Measurements from ENCODE around the gene RNASE13. TPM values are rescaled to one million over a fixed set of nuclear protein-coding genes. Genes with fewer than 3 reads are reported as not detected.
A peak's percentile ranks its signal among the peaks of the same experiment; 100 is the strongest.

Gene RNASE13
- total RNA-seq, 1 experiment from 2014 or later: 0.15 TPM

DNA sequence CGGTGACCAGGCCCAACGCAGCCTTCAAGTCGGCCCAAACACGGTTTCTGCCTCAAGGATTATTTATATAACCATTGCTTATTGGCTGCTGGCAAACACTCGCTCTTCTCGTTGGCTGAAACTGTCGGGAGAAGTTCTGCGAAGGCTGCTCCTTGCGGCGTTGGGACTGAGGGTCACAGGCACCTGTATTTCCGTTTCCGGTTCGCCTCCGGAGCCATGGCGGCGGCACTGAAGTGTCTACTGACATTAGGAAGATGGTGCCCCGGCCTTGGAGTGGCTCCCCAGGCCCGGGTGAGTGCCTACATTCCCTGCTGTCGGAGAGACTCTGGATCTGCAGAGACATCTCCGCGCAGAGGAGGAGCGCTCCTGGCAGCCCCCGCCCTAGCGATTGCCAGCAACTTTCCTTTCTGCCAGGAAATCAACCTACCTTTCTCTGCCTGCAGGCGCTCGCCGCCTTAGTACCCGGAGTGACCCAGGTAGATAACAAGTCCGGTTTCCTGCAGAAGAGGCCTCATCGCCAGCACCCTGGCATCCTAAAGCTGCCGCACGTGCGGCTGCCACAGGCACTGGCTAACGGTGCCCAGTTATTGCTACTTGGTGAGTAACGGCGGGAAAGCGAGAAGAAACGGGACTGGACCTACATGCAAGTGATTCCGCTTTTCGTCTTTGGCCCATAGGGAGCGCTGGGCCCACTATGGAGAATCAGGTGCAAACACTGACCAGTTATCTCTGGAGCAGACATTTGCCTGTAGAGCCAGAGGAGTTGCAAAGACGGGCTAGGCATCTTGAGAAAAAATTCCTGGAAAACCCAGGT is 44.6 kb downstream of the RNASE13 start, which contains the start of gene METTL17 (continued):
- peak; percentile 97 for TF ChIP-seq SP1 (IDR thresholded peaks at IDR 0.05; ENCODE audit: low read depth)
- no peak for TF ChIP-seq EZH2 (IDR thresholded peaks at IDR 0.05)
- 0 out of 2 replicates have a peak, but pooled peaks have one; percentile 29 for TF ChIP-seq CBX3 (IDR thresholded peaks at IDR 0.05; ENCODE audit: low read depth)
- TF ChIP-seq EGR1 (IDR thresholded peaks at IDR 0.05; ENCODE audit: low read depth): peak; percentile 50
- TF ChIP-seq, protein P1, sequence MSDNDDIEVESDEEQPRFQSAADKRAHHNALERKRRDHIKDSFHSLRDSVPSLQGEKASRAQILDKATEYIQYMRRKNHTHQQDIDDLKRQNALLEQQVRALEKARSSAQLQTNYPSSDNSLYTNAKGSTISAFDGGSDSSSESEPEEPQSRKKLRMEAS (IDR thresholded peaks at IDR 0.05): 0 out of 2 replicates have a peak, but pooled peaks have one; percentile 55

DNA sequence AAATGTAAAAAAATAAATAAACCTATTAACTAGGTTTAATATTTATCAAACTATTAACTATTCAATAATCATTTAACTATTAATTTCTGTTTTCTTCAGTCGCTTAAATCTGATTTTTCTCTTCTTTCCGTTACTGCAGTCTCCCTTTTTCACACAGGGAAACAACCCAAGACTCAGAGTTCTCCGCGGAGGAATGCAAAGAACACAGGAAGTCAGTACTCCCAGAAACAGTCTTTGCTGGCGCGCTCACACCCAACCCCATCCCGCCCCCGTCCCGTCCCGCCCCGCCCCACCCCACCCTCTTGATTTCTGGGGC is 45.2 kb downstream of the RNASE13 start:
- ChIA-PET RAD21 (ENCODE audit: low non-redundant PET in 1 of 2, low total read pairs in 2 of 2, uncharacterized antibody in 2 of 2, unreplicated experiment in 2 of 2) (no interaction called here), POLR2A (interaction anchor here (1.2 kb wide), 1 partner anchor 17 kb away, joined by 3 read pairs; no protein-coding TSS in a partner anchor), CTCF (interaction anchor here (0.6 to 1.6 kb wide), 3 partner anchors 14 to 25 kb away, joined by 3 to 6 read pairs (median 5); no protein-coding TSS in a partner anchor)
- TF ChIP-seq JUND (IDR thresholded peaks at IDR 0.05) (no peak), POLR2AphosphoS5 (IDR thresholded peaks at IDR 0.05; ENCODE audit: low read depth, low read length) (peak; percentile 53)
- no TSS peak for BruUV-seq (replicated peaks)
- Histone ChIP-seq H3K36me3 (ENCODE audit: control insufficient read depth in 1 of 2, insufficient read depth in 2 of 2, low read length in 2 of 2) (peaks cover 21 to 23% of the 10 kb centered on the region in 2 experiments; a peak in 3 of 4 replicates), H3K9me2 (ENCODE audit: insufficient read depth) (no peaks in the 10 kb centered on the region), H3K4me3 (replicated peaks in 1 of 2; ENCODE audit: low read depth in 1 of 2, low read length in 2 of 2) (peak overlapping the region; percentile 43 to 69), H2AFZ (ENCODE audit: low read depth, low read length, poor library complexity, severe bottlenecking) (no peak overlapping the region), H4K20me1 (ENCODE audit: insufficient read depth) (no peaks in the 10 kb centered on the region), H3K4me1 (ENCODE audit: control insufficient read depth in 1 of 2, insufficient read depth in 2 of 2, low read length in 2 of 2) (peaks cover 15 to 32% of the 10 kb centered on the region in 2 experiments), H3K9ac (ENCODE audit: low read length) (peak overlapping the region; percentile 36; the same call in 1 of the 2 replicates), H3K79me2 (ENCODE audit: insufficient read depth, low read length) (peaks cover 32% of the 10 kb centered on the region), H3K4me2 (ENCODE audit: low read length) (peak overlapping the region; percentile 80), H3K27me3 (ENCODE audit: insufficient read depth, low read length) (no peaks in the 10 kb centered on the region), H3K9me3 (ENCODE audit: control insufficient read depth in 1 of 2, insufficient read depth in 1 of 2, low read depth in 1 of 2, low read length in 2 of 2) (no peaks in the 10 kb centered on the region), H3K27ac (ENCODE audit: low read depth, low read length) (peak overlapping the region; percentile 85)
- DNase-seq (ENCODE audit: low read depth, low spot score) (no peak), ATAC-seq (no peak)
- intact Hi-C loops (cut with micrococcal nuclease): loop anchor here (5.0 kb wide), 1 partner anchor 307 kb away; the partner anchor contains the start of gene RNASE4
